Astrocyte of the hippocampus (primary cell): ENCODE measurements around the gene NREP.

Experiments used
- DNase-seq: peaks from one replicate; pipeline ENCODE4 v3.0.0; 2011; ENCODE audit warnings: low read depth, low spot score

NREP gene, protein sequence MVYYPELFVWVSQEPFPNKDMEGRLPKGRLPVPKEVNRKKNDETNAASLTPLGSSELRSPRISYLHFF

DNA sequence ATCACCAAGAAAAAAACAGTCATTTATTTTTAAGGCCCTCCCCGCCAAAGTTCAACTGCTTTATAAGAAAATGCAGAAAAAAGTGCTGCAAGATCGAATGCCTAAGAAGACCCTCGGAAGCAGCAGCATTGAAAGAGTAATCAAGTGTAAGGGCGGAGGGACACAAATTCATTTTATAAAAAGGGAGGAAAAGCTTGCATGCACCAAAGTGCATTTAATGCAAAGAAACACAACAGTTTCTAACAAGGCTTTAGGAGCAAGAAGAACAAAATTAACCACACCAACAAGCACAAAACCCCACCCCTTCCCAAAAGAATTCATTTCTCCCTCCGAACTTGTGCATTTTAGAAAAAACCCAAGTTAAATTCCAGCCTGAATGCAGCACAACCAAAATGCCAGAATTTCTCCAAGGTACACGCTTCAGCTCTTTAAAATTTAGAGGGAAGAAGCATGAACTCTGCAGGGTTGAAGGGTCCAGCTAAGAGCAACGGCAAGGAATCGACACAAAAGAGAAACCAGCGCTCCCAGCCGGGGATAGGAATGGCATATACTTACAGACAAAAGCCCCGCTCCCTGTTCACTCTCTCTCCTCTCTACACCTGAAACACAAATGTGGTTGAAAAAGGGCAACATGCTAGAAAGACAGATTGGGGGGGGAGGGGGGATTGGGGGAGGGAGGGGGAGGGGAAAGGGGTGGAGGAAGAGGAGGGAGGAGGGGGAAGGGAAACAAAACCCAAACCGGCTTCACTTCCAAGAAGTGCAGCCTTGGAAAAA lies at the start of gene NREP:
Gene NREP, minus strand, starts transcription at position 614 of the 774 bp plus-strand sequence. CDS start 1,422 bp downstream, outside the sequence.
- peak; percentile 40 for DNase-seq

DNA sequence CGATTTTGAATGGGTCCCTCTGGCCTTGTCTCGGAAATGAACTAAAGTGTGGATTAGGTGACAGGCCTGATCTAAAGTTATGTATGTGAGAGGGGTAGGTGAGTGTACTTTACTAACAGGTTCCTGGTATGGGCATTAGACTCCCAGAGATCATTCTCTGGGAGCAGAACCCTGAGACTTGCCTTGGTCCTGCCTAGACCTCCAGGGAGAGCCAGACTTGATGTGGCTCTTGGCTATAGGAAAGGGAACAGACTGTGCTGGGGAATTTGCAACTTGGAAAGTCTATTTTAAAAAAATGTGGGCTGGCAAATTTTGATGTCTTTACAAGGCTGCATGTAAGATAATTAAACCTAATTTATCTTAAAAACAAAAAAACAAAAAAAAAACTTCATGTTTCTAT lies 49.8 kb upstream of the NREP start:
- DNase-seq = no peak

DNA sequence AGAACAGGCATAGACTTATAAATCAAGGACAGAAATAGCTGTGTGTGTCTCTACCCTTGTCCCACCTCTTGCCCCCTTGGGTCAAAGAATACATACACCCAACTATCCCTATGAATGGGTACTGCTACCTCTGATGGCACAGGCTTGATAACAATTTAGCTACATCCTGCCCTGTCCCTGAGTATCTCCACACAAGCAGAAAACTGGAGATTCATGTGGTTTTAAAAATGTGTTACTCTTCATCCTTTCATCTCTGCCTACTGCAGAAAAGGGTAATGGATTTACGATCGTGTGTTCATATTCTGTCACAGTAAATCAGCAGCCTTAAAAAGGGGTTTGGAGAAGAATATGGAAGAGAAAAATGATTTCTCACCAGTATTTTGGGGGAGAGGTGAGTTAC lies 49.2 kb upstream of the NREP start:
- no peak for DNase-seq

DNA sequence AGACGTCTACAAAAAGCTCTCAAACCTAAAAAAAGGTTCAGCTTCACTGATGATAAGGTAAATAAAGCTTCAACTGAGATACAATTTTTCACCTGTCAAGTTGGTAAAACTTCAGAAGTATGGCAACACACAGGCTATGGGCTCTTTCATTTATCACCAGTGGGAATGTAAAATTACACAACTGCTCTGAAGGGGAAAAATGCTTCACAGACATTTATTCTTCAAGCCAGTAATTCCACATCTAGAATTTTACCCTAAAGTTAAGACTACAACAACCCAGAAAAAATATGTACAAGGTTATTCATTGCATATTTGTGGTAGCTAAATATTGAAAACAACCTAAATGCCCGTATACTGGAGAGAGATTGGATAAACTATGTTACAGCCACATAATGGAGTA lies 48.1 kb upstream of the NREP start:
- DNase-seq = no peak

DNA sequence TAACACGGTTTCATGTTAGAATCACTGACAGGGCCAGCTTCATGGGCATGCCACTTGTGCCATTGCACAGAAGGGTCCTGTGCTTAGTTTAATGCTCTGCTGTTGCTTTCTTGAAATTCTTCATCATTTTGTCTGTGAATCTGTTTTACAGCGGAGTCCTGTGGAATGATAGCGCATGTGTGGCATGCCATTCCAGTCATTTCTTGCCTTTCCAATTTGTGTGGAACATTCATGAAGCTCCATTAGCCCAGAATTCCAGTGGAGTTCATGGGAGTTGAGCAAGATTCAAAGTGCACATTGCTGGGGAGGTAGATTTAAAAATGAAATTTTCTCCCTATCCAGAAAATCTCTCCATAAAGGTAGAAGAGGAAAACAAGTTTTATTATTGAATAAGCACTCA lies 43.4 kb upstream of the NREP start:
- no peak for DNase-seq

DNA sequence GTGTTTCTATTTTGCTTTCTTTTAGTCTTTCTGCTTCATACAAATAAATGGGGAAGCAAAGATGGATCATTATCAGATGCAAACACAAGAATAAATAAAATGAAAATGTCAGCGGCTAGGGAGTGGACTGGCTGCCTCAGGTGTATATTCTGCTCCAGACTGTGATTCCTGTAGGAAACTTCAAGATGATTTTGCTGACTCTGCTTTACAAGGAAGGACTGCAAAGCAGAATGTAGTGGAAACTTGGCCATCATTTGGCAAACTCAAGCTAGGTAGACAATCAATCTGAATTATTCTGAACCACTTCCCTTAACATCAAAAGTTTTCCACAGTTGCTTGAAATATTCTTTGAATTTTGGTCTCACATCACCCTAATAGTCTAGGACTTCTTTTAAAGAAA lies 38.1 kb upstream of the NREP start:
- DNase-seq = no peak

DNA sequence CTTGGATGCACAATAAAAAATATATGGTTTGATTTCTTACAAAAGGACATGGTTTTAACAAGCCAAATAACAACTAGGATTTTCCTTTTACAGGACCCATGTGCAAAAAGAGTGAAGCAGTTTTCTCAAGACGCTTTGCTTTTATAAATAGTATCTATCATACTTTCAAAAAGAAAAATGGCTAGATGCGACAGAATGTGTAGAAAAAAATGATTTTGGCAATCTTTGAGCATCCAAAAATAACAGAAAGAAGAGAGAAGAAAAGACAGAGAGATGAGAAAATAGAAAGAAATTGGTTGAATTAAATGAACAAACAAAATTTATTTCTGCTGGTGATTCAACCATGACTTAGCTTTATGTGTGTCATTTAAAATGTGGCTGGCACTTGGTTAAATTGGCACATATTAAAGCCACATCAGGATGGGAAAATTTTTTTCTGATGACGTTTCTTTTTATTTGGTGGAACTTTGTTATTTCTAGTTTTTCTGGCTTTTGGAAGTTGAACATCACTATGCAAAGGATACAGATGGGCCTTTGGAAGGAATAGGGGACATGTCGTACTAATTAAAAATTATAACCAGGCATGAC lies 35.6 kb upstream of the NREP start:
- DNase-seq = peak; percentile 41

DNA sequence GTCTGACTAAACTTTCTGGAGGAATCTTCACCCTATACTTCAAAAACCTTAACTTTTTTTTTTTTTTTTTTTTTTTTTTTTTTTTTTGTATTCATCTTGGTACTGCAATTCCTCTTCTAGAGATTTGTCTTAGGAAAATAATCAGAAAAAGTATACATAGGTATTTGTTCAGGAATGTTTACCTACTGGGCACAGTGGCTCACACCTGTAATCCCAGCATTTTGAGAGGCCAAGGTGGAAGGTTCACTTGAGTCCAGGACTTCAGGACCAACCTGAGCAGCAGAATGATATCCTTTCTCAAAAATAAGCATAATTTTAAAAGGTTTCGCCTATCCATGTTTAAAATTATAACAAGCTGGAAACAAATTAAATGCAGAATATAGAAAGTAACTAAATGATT lies 33.3 kb upstream of the NREP start:
- no peak for DNase-seq

DNA sequence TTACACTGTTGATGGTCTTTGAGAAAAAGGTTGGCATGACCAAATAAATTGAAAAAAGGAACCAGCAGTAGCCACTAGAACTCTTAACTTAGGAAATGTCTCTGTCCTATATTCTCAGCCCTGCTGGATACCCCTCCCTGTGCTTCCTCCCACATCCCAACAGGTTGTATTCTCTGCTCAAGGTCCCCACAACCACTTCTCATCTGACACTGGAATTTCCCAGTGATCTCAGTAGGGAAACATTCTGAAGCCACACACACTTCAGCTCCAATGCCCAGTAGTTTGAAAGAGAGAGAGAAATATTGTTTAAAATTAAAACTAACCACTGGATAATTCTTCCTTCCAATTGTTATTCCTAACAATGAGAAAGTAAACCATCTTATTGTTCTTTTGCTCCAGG lies 30.0 kb upstream of the NREP start:
- DNase-seq = peak; percentile 57

DNA sequence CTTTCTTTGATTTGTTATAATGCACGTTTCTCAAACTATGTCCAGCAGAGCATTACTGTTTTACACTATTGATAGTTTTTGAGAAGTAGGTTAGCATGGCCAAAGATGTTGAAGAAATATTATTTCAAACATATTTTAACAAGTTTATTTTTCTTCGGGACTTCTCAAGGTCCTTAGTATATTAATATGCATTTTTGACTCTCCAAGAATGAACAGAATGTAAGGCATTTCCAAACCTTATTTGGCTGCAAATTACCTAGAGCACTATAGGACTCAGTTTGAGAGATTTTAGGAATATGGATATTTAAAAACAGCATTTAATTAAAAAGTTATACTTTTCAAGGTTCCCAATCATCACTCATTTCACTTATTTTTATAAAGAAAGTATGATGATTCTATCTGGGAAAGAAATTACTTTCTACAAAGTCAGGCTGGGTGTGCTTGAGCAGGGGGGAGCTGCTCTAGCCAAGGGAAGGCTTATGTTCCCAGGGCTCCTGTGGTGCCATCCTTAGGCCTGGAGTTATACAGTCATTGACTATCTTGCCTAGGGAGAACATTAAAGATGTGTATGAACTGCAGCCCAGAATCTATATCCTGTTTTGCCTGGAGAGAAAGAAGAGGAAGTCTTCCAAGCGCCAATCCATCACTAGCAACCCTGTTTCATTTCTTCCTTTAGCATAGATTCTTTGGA lies 27.6 kb upstream of the NREP start:
- DNase-seq = no peak

DNA sequence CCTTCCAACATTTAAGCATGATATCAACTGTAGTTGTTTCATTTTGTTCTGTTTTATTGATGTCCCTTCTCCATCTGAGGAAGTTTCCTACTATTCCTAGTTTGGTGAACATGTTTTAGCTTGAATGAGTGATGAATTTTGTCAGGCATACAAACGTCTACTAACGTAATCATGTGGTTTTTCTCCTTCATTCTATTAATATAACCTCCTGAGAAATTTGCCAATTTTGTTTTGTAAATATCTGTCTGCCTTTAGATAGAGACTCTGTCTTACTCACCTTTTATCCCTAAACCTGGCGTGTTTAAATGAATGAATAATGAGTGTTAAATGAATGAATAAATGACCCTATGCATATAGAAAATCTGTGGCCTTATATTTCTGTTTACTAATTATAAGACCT lies 26.5 kb upstream of the NREP start:
- DNase-seq = no peak

DNA sequence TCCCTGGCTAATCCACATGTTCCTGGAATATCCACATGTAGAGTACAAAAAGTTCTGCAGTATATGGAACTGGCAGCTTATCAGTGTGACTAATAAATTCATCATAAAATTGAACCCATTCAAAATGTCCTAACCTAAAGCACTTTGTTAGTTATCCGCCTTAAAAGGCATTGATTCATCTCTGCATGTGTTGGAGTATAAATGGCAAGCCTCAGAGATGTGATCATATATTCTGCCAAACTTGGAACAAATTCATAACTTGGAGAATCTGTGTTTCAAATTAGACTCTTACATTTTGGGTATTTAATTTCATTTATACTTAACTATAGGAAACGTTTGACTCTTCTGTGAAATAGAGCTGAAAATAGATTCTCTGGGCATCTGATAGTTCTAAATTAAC lies 25.2 kb upstream of the NREP start:
- no peak for DNase-seq

DNA sequence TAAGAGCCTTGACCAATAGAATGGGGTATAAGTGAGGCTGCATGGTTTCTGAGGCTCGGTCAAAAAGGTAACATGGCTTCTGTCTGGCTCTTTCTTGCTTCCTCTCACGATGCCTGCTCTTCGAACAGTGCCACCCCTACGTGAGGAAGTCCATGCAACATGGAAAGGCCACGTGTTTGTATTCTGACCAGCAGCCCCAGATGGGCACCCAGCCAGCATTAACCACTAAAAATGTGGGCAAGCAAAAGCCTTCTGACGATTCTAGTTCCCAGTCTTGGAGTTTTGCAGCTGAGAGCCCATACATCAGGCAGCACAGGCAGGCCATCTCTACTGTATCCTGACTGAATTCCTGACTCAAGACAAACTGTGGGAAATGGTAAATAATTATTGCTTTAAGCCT lies 24.2 kb upstream of the NREP start:
- DNase-seq = peak; percentile 88

DNA sequence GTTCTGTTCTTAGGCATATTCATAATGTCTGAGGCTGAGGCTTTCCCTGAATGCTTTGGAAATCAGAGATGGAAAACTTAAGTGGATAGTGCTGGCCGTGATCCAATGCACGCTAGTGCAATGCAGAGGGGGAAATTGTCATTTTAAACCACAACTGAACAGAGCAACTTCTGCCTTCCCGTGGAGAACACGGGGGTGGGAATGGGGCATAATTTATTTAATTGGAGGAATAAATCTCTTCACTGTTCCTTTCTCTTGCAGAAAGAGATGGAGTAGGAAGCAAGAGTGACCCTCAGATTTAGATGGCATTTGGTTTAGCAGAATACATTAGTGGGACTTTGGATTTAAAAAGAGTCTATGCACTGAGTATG lies 22.9 kb upstream of the NREP start:
- peak; percentile 58 for DNase-seq

DNA sequence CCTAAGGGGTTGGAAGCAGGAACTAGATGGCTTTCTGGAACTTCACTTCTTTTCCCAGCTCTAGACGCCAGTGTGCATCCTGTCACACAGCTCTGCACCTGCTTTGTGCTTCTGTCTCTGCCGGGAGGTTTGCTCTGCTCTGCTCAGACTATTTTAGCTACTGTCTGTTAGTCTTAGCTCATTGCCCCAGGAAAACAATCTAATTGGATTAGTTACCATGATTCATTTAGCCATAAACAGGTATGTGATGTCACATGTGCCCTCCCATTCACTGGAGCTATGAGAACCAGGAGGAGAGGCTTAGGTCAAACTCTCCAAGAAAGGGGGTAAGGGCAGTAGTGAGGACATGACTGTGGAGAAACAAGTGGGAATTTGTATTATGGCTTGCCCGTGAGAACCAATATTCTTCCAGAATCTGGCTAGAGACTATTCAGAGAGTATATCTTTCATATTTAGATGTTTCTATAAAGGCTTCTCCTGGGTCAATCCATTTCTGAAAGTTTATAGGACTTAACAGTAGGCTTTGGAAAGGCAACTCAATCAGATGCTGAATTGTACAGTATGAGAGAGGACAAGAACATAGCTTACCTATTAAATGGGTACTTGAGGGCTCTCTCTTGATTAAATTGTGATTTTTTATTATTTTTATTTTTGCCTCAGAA lies 22.4 kb upstream of the NREP start:
- DNase-seq = no peak

DNA sequence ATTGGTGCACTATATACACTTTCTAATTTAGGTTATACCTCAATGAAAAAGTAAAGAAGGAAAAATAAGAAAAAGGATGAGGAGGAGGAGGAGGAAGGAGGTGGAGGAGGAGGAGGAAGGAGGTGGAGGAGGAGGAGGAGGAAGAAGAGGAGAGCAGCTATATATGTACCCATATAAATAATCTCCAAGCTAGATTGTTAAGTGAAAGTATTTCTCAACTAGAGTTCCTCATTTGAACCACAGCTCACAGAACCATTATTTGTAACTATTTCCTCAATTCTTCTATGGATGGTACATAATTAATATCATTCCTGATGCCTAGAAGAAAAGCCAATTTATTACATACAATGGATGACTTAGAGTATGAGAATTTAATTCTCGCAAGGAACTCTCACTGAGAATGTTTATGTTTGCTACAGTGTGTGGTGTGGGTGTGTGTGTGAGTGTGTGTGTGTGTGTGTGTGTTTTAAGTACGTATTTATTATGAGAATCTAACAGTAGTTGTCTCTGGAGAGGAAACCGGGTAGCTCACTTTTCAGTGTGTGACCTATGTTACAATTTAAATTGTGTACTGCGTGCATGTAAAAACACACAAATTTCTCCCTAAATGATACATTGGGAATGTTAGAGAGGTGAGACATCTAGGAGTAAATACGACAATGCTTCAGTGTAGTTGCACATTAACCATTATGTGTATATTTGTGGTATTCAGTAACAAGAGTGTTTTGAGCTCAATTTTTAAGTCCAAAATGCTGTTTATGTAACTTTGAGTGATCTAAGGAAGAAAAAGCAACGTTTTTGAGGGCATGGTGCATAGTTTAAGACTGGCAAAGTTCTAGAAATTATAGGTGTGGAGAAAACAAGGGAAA lies 20.2 kb upstream of the NREP start:
- no peak for DNase-seq

DNA sequence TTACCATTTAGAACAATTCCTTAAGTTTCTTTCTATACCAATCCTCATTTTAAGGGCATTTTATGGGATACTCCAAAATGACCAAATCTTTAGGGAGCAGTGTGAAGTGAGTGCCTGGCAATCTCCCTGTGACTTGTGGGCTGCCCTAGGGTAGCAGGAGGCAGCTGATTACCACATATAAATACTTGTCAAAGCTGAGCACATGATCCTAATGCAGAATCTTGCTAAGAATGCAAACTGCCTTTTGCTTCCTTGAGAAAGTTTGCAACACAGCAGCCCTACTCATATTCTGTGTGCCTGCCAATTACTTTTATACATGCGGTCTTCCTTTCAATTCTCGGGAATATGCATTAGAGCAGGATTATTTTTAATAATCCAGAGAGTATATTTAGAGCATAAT lies 18.2 kb upstream of the NREP start:
- DNase-seq = peak; percentile 65

DNA sequence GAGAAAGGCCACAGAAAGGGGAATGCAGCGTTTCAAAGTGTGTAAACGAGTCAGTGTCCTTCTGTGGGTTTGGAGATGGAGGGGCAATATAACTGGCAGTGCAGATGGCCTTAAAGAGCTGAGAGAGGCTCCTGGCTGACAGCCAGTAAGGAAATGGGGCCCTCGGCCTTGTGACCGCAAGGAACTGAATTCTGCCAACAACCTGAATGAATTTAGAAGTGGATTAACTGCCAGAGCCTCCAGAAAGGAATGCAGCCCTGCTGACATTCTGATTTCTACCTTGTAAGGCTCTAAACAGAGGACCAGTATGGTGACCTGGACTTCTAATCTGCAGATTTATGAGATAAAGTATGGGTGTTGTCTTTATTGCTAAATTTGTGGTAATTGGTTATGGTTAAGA lies 17.5 kb upstream of the NREP start:
- DNase-seq = peak; percentile 94

DNA sequence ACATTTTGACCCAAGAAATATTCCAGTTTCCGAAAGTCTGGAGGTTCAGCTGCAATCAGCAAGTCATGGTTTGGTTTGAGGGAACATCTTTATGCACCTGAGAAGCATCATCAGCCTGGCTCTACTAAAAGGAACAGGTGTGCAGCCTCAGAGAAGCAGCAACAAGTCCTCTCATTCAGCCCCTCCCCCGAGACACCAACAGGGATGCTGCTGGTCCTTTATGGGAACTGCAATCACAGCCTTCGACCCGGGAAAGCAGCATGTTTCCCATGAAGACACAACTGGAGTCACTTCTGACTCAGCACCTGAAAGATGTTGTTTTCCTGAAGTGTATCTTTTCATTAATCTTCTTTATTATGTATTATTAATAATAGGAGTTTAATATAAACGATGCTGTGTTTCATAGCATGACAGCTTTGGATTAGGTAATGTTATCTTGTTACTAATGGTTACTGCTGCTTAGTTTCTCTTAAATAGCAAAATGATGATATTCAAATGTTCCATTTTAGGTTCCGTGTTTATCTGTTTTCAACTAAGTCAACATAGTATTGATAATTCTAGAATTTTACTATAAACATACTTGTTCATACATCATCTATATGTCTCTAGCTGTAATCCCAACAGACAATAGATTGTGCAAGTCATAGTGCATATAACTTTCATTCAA lies 15.6 kb upstream of the NREP start:
- no peak for DNase-seq

DNA sequence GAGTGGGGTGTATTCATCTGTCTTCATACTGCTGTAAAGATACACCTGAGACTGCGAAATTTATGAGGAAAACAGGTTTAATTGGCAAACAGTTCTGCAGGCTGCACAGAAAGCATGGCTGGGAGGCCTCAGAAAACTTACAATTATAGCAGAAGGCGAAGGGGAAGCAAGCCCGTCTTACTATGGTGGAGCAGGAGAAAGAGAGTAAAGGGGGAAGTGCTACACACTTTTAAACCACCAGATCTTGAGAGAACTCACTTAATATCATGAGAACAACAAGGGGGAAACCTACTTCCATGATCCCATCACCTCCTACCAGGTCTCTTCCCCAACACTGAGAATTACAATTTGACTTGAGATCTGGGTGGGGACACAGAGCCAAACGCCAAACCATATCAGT lies 12.5 kb upstream of the NREP start:
- no peak for DNase-seq
